ENCODE results near the gene PSD4.

The PSD4 gene

GRCh38 chr2:113226462-113226861 is 52.7 kb downstream of the PSD4 start:
- no peak for DNase-seq

GRCh38 chr2:113227290-113227689 is 53.5 kb downstream of the PSD4 start:
- no peak for DNase-seq

GRCh38 chr2:113227698-113228097 is 53.9 kb downstream of the PSD4 start:
- no peak for DNase-seq

- DNase-seq, result no peak
Observed at GRCh38 chr2:113228351-113228750, 54.6 kb downstream of the PSD4 start.

GRCh38 chr2:113228991-113229716 is 55.4 kb downstream of the PSD4 start:
- DNase-seq, result no peak

- peak; percentile 30 for DNase-seq
Observed at GRCh38 chr2:113229795-113230194, 56.0 kb downstream of the PSD4 start.

GRCh38 chr2:113230531-113230930 is 56.8 kb downstream of the PSD4 start:
- no peak for DNase-seq

- no peak for DNase-seq
Observed at GRCh38 chr2:113231064-113231463, 57.3 kb downstream of the PSD4 start.

- DNase-seq, result no peak
Observed at GRCh38 chr2:113232123-113232522, 58.4 kb downstream of the PSD4 start.

GRCh38 chr2:113232740-113233139 is 59.0 kb downstream of the PSD4 start:
- DNase-seq, result no peak

GRCh38 chr2:113233593-113234550 is 60.1 kb downstream of the PSD4 start:
- peak; percentile 19 for DNase-seq

GRCh38 chr2:113234721-113235346 is 61.1 kb downstream of the PSD4 start:
- DNase-seq, result no peak

GRCh38 chr2:113235347-113236226 is 61.8 kb downstream of the PSD4 start:
- peak; percentile 89 for DNase-seq

- DNase-seq, result no peak
Observed at GRCh38 chr2:113236367-113237159, 62.8 kb downstream of the PSD4 start.

- DNase-seq, result no peak
Observed at GRCh38 chr2:113237604-113238160, 63.9 kb downstream of the PSD4 start.

- DNase-seq, result no peak
Observed at GRCh38 chr2:113238871-113239839, 65.4 kb downstream of the PSD4 start.

- DNase-seq, result no peak
Observed at GRCh38 chr2:113240150-113240914, 66.6 kb downstream of the PSD4 start.

GRCh38 chr2:113240915-113241911 is 67.4 kb downstream of the PSD4 start:
- peak; percentile 31 for DNase-seq

Data from GDM1 (cell line).